Erythroblast (primary cell): ENCODE results near the gene OVCH2.

ENCODE experiments used
- DNase-seq, 2 experiments: peaks; one replicate each; lab custom pipeline; 2025; lab: John Stamatoyannopoulos, UW
- GATA1 ChIP-seq: IDR thresholded peaks from 2 replicates; pipeline ENCODE4 v1.6.1; 2011; ENCODE audit warnings: low read depth, mild to moderate bottlenecking, control low read depth, low read length, moderate library complexity
- POLR2A ChIP-seq: IDR thresholded peaks from 2 replicates; pipeline ENCODE4 v1.6.1; 2011; ENCODE audit warnings: mild to moderate bottlenecking, low read length

OVCH2 gene

DNA sequence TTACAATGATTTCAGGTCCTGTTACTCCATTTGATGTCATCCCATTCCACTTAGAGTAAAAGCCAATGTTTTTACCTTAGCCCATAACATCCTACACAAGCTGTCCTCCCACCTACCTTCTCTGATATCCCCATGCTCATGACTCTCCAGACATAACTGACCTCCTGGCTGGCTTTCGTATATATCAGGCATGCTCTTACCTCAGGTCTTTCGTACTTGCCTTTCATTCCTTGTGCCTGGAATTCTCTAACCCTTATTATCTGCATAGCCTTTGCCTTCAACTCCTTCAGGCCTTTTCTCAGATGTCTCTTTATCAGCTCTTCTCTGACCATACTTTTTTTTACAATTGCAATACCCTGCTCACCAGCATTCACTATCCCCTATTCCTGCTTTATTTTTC lies 22.7 kb downstream of the OVCH2 start:
- TF ChIP-seq GATA1 = no peak
- TF ChIP-seq POLR2A = no peak
- DNase-seq = no peak

DNA sequence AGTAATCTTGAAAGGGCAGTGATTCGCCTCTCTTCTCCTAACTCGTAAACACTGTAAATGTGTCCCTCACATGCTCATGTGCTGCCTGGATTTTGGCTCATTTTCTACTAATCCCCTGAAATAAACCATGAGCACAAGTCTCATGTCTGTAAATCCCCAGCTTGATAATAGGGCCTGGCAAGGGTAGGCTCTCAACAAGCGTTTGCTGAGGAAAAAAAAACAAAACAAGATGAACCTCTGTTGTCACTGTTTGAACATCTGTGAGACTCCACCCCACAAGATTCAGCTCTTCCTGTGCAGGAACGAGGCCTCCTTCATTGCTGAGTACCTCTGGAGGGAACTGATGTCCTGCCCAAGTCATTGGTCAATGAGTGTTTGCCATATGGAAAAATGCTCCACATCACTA lies 28.5 kb downstream of the OVCH2 start:
- TF ChIP-seq POLR2A = no peak
- TF ChIP-seq GATA1 = no peak
- no peak for DNase-seq

DNA sequence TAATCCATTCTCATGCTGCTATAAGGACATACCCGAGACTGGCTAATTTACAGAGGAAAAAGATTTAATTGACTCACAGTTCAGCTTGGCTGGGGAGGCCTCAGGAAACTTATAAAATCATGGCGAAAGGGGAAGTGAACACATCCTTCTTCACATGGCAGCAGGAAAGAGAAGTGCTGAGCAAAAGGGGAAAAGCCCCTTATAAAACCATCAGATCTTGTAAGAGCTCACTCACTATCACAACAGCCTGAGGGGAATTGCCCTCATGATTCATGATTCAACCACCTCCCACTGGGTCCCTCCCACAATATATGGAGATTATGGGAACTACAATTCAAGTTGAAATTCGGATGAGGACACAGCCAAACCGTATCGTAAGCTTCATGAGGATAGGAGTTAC lies 29.2 kb downstream of the OVCH2 start:
- no peak for TF ChIP-seq GATA1
- no peak for TF ChIP-seq POLR2A

DNA sequence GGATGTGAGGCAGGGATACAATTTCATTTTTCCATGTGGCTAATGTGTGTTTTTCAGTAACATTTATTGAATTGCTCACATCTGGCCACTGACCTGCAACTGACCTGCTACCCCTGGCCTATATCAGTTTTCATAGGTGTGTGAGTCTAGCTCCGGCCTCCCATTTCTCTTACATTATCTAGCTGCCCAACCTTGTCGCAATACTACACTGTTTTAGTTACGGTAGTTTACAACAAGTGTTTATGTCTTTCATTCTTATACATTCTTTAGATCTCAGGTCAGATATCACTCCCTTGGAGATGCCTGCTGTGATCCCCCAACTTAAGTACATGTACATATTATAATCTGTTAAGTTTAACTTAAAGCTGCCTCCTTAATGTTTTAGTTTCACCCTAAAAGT lies 30.6 kb downstream of the OVCH2 start:
- no peak for DNase-seq
- TF ChIP-seq GATA1 (no peak), POLR2A (no peak)

More for the DNA sequence above, 29.2 kb downstream of the OVCH2 start:
- DNase-seq = no peak

DNA sequence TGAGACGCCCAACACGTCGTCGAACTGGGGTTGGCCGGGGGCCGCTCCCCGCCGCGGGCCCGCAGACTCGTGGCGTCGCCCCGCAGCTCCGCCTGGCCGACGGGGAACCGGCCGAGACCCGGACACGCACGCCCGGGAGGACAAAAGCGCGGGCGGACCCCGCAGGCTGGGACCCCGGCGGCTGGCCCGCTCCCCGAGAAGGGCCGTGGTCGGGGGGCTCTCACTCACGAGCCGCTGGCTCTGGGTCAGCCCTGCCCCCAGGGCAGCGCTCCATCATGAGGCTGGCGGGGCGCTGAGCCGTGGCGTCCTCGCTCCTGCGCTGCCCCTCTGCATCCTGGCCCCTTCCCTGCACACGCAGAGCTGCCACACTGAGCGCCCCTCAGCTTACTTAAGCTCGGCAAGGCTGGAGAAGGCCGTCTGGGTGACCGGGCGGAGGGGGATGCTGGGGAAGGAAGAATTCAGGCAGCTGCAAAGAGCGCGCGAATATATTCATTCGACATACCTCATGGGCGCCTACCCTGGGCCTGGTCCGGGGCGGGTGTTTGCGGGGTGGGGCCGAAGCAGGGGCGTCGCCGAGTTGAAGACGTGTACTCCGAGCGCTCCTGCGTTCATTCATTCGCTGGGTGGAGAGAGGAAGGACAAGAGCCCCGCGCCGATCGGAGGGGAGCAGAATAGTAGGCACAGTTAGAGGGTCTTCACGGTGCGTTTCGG lies 32.4 kb downstream of the OVCH2 start:
- TF ChIP-seq GATA1 (no peak), POLR2A (no peak)
- DNase-seq = no peak

DNA sequence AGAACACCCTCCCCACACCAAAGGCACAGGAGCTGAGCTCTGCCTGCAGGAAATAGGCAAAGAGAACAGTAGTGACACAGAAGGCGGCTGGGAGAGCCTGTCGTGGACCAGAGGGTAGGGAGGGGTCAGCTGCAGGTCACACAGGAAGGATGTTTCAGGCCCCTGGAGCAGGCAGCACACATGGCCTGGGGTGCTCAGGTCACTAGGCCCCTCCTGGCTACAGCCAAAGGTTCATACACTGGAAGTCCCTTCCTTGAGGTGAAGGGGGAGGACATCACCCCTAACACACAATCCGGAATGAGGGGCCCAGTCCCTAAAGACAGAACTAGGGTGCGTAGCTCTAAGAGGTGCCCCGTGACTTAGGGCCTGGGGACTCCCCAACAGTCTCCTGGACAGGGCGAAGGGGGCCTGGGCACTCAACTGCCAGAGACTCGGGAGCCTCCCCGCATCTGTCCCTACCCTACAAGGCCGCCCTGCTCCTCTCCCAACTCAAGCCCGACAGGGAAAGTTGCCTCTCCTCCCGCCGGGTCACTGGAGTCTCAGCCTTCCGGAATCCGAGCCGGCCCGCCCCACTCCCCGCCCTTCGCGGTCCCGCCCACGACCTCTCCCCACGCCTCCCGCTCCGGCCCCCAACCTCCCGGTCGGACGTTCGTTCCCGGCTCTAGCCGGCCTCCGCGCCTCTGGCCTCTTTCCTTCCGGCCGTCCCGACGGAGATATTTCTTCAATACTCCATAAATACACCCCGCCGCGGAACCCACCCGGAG lies 33.1 kb downstream of the OVCH2 start, which contains the start of gene CYB5R2:
Gene CYB5R2, minus strand, starts transcription at position 541 of the 764 bp plus-strand sequence. CDS start 675 bp downstream, outside the sequence.
- TF ChIP-seq GATA1 = no peak
- TF ChIP-seq POLR2A = no peak
- no peak for DNase-seq

DNA sequence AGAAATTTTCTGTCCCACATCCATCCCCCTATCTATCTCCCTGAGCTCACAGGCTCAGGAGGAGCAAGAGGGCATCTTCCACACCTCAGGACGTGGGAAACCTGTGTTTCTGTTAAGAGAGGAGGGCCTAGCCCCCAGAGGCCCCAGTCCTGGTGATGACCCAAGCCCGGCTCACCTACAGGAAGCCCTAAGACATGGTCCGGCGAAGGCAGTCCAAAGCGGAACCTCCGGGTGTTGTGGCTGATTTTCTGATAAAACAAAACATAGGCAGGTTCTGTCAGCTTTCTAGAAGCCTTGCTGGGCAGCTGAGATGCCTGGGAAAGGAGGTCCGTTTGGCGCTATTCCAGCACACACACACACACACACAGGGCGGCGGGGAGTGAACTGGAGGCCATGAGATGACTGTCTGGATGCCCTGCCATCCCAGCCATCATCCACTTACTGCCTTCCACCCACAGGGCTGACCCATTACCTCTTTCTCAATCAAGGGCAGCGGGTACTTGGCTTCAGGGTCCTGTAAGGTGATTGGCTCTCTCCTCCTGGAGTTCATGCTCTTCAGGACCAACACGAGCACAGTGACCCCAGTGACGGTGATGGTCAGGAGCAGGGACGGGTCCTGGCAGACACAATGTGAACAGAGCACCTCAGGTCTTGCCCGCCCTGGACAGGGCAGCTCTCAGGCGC lies 33.9 kb downstream of the OVCH2 start:
- no peak for DNase-seq
- TF ChIP-seq GATA1 (no peak), POLR2A (no peak)

DNA sequence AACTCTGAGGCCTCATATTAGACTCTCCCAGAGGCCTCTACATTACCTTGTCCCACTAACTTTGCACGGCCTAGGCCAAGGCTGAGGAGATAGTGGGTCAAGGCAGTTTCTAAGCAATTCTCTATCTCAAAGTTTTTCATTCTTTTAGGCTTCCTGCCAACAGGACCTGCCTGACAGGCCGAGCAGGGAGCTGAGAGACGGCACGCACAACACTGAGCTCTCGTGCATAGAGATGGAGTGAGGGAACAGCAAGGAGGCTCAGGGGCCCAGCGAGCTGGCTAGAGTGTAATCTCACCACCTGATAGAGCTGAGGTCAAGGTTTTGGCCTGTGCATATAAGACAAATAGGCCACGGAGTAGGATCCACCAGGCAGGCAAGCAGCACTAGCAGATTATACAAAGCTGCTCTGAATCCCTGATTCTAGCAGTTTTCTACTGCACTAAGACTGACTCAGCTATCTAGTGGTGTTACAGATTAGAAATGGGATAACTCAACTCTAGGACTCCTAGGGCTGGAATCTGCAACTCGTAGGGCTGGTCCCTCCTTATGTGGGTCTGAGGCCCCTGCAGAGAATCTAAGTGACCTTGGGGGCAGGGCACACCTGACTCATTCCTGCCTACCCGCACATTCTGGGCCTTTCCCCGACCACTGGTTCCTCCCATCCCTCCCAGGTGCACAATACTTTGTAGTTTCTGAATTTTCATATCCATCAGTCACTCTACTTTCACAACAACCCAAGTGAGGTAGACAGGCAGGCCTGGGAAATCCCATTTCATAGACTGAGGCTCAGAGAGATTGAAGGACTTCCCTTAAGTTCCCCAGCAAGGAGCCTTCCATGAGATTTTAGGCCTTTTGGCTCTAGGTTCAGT lies 34.7 kb downstream of the OVCH2 start:
- DNase-seq = no peak
- TF ChIP-seq POLR2A (no peak), GATA1 (no peak)

DNA sequence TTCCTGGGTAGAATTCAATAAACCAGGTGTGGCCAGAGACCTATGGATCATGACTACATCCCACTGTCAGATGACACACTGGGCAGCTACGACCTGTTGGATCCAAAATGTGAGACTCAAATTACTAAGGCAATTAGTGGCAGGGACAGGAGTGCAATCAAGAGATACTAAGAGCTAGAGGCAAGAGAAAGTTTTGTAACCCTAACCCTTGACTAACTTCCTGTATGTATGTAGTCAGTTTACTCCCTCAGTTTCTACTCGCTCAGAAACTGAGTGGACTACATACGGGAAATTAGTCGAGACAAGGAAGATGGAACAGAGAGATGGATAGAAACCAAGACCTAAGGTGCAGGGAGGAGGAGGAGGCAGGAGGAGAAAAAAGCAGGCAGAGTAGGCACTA lies 35.6 kb downstream of the OVCH2 start:
- no peak for DNase-seq
- TF ChIP-seq GATA1 (no peak), POLR2A (no peak)

DNA sequence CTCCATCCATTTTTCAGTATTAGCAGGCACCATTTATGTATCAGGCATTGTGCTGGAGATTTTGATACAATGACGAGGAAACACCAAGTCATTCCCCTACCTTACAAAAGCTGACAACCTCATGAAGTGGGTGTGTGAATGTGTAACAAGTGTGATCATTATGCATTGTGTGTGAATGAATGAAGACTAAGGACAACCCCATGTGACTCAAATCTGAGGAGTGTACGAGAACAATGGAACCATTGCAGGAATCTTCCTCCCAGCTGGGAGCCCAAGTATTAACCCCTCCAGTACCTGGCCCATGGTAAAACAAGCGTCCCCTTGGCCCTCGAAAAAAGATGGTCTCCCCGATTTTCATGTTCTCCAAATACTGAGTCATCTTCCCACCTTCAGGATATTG lies 37.4 kb downstream of the OVCH2 start:
- no peak for TF ChIP-seq GATA1
- no peak for TF ChIP-seq POLR2A
- DNase-seq = no peak

DNA sequence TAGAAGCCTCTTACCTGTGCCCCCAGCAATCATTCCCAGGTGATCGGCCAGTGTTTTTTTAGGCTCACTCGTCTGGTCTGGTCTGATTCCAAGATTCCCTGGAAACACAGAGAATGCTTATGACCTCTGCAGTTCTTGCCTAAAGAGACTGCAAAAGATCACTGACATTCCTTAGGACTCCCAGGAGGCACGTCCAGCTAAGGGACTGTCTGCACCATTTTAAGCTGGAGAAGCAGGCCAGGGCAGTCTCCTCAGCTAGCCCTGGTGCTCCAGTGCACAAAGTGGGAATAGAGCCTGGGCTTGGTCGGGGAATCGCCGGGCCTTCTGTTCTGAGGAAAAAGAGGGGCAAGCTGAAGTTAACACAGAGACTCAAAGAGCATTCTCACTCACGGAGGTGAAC lies 37.8 kb downstream of the OVCH2 start:
- no peak for TF ChIP-seq POLR2A

DNA sequence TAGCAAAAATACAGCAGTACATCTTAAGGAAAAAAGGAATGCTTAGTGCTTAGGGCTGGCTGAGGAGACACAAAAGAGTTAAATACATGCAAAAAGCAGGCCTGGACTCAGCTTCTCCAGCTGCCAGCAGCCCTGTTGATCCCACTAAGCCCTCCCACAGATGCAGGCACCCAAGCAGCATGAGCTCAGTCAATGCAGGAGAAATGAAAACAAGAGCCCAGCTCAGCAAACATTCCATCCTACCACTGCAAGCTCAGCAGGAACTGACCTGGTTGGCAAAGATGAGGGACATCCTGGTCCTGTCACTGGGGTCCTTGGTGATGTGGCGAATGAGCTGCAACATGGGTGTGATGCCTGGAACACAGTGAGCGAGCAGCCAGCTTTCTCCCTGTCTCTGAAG lies 38.8 kb downstream of the OVCH2 start:
- DNase-seq = no peak
- TF ChIP-seq POLR2A (no peak), GATA1 (no peak)

More for the DNA sequence above, 37.8 kb downstream of the OVCH2 start:
- no peak for DNase-seq

DNA sequence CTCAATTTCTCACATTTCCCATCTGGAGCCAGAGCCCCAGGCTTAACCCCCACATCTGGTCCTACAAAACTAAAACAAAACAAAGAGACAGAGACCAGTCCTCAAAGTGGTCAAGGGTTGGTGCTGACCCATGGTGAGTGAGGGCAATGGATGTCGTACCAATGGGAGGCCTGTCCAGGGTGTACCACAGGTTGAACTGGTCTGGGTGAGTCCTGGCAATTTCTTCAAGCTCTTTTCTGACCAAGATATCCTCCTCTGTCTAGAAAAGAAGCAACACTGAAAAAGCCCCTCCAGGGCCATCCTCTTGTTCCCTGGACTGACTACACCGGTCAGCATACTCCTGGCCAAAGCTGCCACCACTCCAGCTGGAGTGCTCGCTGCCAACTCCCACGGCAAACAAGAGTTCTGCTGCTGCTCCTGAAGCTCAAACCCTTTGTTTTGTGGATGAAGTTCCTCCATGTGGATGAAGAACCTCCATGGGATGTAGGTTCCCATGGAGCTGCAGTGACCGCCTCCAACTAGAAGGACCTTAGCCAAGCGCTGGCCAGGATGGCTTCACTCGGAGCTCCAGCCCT lies 39.9 kb downstream of the OVCH2 start:
- no peak for DNase-seq

More for the DNA sequence above, 39.9 kb downstream of the OVCH2 start:
- TF ChIP-seq GATA1 (no peak), POLR2A (no peak)
